A549 treated with Hydrocortisone at 1 μM for 4 hours (cell line): ENCODE results near the gene TK1. TPM values are rescaled to one million over a fixed set of nuclear protein-coding genes. Genes with fewer than 3 reads are reported as not detected.

Experiments used
- total RNA-seq: library from RNA; stranded (reverse); fragments of 200-300 nt; extraction: Qiagen RNA extraction; gene quantifications from 5 replicates; pipeline ENCODE4 v1.2.3, GENCODE V29; 2022

Gene TK1, protein sequence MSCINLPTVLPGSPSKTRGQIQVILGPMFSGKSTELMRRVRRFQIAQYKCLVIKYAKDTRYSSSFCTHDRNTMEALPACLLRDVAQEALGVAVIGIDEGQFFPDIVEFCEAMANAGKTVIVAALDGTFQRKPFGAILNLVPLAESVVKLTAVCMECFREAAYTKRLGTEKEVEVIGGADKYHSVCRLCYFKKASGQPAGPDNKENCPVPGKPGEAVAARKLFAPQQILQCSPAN
- total RNA-seq: 228 to 274 TPM (median 238 TPM) in 5 replicates

DNA sequence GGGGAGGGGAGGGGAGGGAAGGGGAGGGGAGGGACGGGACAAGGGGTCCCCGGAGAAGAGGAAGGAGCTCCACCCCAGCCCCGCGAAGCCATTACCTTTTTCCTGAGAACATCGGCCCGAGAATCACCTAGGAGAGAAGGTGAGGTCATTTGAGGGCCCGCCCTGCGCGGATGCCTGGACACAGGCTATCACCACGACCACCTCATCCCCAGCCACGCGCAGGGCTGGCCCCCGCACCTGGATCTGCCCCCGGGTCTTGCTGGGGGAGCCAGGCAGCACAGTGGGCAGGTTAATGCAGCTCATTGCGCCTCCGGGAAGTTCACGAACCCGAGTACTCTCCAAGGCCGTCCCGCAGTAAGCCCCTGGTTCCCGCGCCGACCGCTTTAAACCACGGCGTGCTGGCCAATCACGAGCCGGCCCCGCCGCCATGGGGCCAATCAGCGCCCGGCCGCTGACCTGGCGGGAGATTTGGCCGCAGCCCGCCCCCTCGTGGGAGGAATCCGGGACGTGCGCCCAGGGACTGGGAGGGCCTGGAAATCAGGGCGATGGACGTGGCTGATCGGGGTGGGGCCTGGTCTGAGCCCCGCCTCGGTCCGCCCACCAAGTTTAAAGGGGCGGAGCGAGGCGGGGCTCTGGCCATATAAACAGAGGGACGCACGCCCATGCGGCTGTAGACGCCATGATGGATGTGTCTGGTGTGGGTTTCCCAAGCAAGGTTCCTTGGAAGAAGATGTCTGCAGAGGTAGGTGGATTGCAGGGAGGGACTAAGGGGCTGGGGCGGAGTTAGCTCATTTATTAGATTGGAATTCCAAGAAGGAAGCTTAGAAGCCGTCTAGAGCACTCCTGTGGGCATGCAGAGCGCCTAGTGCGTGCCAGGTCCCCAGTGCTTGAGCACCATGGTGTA is at the start of gene TK1, which contains the start of gene AFMID:
TK1 (minus strand) TSS at position 361 of the 904 bp plus-strand sequence; CDS start at position 303, 58 bp downstream.
AFMID (plus strand) TSS at position 671 of the 904 bp plus-strand sequence; CDS start at position 680, 9 bp downstream.

DNA sequence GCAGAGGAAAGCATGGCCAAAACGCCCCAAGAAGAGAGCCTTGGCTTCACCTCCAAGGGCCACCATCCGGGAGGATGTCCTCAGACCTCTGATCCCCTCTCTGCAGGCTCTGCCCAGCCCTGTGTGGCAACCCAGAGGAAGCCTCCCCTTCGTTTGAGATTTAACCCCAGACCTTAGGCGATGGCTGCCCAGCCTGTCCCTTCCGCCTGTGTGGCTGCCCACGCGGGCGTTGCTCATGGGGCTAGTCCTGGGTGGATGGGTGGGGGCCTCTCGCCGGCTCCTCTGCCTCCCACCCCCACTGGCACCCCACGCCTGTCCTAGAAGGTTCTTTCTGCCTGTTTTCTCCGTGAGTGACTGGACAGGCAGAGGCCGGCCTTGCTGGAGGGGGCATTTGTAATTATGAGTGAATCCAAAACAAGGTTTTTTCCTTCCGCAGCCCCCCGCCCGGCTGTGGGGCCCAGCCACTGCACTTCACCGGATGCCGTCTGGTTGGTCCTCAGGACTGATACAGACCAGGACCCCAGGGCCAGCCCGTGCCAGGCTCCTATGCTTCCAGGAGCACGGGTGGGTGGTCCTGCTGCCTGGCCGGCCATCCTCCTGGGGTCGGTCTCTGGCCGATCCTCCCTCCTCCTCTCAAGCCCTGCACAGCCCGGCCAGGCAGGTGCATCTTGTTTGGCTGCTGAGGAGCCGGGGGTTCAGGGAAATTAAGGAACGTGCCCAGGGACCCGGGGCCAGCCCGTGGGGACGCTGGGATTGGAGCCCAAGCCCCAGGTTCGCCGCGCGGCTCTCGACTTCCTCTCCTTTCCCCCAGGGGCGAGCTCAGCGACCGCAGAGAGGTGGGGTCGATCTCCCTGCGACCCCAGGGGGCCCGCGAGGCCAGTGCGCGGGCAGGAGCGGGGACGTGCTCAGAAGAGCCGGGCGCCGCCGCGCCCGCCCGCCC is 44.4 kb upstream of the TK1 start, which contains the start of gene TMEM235:
TMEM235 (plus strand) TSS at position 636 of the 940 bp plus-strand sequence. CDS start 393 bp downstream, outside the sequence.

DNA sequence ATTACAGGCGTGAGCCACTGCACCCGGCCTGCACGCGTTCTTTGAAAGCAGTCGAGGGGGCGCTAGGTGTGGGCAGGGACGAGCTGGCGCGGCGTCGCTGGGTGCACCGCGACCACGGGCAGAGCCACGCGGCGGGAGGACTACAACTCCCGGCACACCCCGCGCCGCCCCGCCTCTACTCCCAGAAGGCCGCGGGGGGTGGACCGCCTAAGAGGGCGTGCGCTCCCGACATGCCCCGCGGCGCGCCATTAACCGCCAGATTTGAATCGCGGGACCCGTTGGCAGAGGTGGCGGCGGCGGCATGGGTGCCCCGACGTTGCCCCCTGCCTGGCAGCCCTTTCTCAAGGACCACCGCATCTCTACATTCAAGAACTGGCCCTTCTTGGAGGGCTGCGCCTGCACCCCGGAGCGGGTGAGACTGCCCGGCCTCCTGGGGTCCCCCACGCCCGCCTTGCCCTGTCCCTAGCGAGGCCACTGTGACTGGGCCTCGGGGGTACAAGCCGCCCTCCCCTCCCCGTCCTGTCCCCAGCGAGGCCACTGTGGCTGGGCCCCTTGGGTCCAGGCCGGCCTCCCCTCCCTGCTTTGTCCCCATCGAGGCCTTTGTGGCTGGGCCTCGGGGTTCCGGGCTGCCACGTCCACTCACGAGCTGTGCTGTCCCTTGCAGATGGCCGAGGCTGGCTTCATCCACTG is 27.3 kb upstream of the TK1 start, which contains the start of gene BIRC5:
BIRC5 (plus strand) TSS at position 238 of the 690 bp plus-strand sequence; CDS start at position 302, 64 bp downstream.

DNA sequence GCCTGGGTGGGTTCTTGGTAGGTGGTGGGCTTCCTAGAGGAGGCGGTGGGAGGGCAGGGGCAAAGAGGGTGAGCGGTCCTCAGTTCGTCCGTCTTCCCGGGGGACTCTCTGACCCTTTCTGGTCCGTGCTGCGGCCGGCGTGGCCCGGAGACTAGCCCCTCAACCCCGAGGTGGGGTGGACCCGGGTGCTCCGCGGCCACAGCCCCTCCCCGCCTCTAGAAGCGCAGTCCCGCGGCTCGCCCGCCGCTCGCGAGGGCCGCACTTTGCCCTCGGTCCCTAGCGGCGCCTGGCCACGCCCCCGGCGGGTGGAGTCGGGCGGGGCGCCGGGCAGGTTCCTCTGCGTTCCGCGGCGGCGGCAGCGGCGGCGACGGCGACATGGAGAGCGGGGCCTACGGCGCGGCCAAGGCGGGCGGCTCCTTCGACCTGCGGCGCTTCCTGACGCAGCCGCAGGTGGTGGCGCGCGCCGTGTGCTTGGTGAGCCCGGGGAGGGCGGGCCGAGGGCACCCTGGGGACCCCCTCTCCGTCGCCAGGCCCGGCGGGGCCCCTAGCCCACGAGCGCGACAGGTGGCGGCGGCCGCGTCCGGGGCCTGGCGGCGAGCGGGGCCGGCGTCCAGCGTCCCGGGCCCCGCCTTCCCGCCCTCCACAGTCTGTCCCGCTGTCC is 18.5 kb downstream of the TK1 start, which contains the start of gene SYNGR2:
SYNGR2 (plus strand) TSS at position 340 of the 661 bp plus-strand sequence; CDS start at position 376, 36 bp downstream.

DNA sequence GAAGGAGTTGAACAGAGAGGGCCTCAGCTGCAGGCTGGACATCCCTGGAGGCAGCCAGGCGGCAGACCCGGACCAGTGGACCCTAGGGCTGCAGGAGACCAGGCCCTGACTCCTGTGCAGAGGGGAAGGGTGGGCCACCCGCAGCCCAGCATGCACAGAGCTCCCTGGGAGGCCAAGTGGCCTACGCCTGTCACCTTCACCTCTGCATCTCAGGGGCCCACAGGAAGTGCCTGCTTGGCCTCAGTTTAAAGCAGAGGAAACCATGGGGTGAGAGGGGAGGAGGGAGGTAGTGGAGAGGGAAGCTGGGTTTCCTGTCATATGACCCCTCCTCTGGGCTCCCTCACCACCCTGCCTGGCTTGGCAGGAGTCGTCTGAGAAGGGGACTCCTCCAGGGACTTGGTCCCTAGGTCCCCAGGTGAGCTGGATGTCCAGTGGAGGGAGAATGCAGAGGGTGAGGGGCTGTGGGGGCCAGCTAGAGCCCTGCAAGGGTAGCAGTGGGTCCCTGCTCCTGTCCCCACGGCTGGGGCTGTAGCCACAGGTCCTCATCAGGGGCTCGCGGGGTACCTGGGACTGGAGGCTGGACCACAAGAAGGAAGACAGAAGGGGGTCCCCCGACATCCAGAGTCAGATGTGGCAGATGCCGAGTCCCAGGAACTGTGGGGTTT is 56.3 kb downstream of the TK1 start, which contains the start of gene TMC8:
TMC8 (plus strand) TSS at position 335 of the 665 bp plus-strand sequence. CDS start 818 bp downstream, outside the sequence.

DNA sequence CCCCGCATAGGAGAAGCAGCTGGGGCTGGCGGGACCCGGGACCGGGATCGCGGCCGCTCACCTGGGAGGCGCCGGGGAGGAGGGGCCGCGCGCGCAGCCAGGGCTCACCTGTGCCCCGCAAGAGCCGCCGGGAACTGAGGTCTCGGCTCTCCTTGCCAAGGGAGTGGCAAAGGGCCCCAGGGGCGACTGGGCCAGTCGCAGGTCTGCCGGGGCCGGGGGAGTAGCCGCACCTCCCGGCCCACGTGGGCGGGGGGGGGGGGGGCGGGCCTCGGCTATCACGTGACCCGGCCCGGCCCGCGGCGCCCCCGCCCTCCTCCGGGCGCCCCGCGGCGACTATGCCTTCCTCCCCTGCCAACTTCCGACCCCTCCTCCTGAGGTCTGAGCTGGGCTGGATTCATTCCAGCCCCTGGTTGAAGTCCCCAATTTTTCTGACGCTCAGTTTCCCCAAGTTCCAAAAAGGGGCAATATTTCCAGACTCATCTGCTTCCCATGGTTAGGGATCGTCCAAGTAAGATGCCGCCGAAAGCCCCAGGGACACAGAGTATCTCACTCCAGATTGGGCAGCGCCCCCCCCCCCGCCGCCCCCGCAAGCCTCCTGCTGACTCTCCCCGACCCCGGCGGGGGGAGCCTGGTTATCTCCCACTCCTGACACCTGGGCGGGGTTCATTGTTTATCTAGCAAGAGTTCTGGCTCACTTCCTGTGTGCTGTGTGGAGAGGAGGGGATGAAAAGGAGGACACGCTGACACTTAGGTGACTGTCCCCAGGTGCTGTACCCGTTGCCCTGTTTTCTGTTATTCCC is 58.1 kb downstream of the TK1 start, which contains the start of gene TMC6:
TMC6 (minus strand) TSS at position 205 of the 800 bp plus-strand sequence. CDS start 1,923 bp downstream, outside the sequence.

Other genes starting within 250 kb of the TK1 start
- 2.1 to 3.1 TPM (median 2.2 TPM) in 5 replicates for gene TNRC6C, start 228.3 kb downstream of the TK1 start, total RNA-seq
- gene TMC6, start 58.3 kb downstream of the TK1 start, total RNA-seq: 8.3 to 12.5 TPM (median 10.2 TPM) in 5 replicates
- gene TMC8, start 56.3 kb downstream of the TK1 start, total RNA-seq: 0.17 to 0.51 TPM (median 0.22 TPM) in 5 replicates
- not detected in 5 replicates for gene C17orf99, start 40.7 kb downstream of the TK1 start, total RNA-seq
- gene SYNGR2, start 18.5 kb downstream of the TK1 start, total RNA-seq: 129 to 201 TPM (median 183 TPM) in 5 replicates
- 37.6 to 50.4 TPM (median 39.4 TPM) in 5 replicates for gene AFMID, start 310 bp upstream of the TK1 start, total RNA-seq
- 95.0 to 106 TPM (median 105 TPM) in 5 replicates for gene BIRC5, start 27.2 kb upstream of the TK1 start, total RNA-seq
- gene TMEM235, start 44.6 kb upstream of the TK1 start, total RNA-seq: not detected in 5 replicates
- gene SOCS3, start 173.0 kb upstream of the TK1 start, total RNA-seq: 30.9 to 36.8 TPM (median 33.0 TPM) in 5 replicates
- 21.0 to 26.4 TPM (median 22.8 TPM) in 5 replicates for gene PGS1, start 191.6 kb upstream of the TK1 start, total RNA-seq